ENCODE measurements around the gene ZNF135.

Gene ZNF135

GRCh38 chr19:58093071-58093470 lies 34.0 kb downstream of the ZNF135 start:
- no peak for DNase-seq (ENCODE audit: low spot score)

GRCh38 chr19:58095328-58095727 lies 36.2 kb downstream of the ZNF135 start:
- no peak for DNase-seq (ENCODE audit: low spot score)

GRCh38 chr19:58096884-58097283 lies 37.8 kb downstream of the ZNF135 start:
- DNase-seq (ENCODE audit: low spot score) = no peak

GRCh38 chr19:58097349-58097748 lies 38.3 kb downstream of the ZNF135 start:
- no peak for DNase-seq (ENCODE audit: low spot score)

GRCh38 chr19:58097781-58098681 lies 38.9 kb downstream of the ZNF135 start, which contains the start of gene ZSCAN18:
ZSCAN18 (minus strand) TSS chr19:58098231; CDS start chr19:58090267, 7,964 bp downstream.
- DNase-seq (ENCODE audit: low spot score) = peak; percentile 100

GRCh38 chr19:58098682-58098998 lies 39.6 kb downstream of the ZNF135 start:
- DNase-seq (ENCODE audit: low spot score) = no peak

- no peak for DNase-seq (ENCODE audit: low spot score)
These were observed 48.9 kb downstream of the ZNF135 start for GRCh38 chr19:58107778-58108545.

- DNase-seq (ENCODE audit: low spot score) = no peak
These were observed 49.4 kb downstream of the ZNF135 start for GRCh38 chr19:58108546-58108817.

GRCh38 chr19:58117841-58118575 lies 58.9 kb downstream of the ZNF135 start:
- DNase-seq (ENCODE audit: low spot score) = no peak

- no peak for DNase-seq (ENCODE audit: low spot score)
These were observed 60.1 kb downstream of the ZNF135 start for GRCh38 chr19:58118979-58119733.

All from AG08395 (cell line).